Right lobe of liver (tissue), 4 donors: ENCODE results near the gene RPUSD1.

Source experiments
- POLR2A ChIP-seq: fragments of 450-650 bp; IDR thresholded peaks from one replicate; pipeline ENCODE4 v1.6.1; 2017; ENCODE audit warnings: antibody characterized with exemption, mild to moderate bottlenecking
- TF ChIP-seq, protein P1 (sequence below), 4 donors: fragments of 200-600 bp in 3 of 4; fragments of 450-650 bp in 1 of 4; IDR thresholded peaks; one replicate each; pipeline versions ENCODE4 v1.5.1 to v1.8.0; 2016 to 2022; ENCODE audit warnings: antibody characterized with exemption in 4 of 4, mild to moderate bottlenecking in 2 of 4
- donor health status: DM: no; HTN: no; CAD: no.
- donor health status: DM: no; HTN: no; CAD: no.
- donor health status: DM: no; HTN: yes; CAD: no.

DNA sequence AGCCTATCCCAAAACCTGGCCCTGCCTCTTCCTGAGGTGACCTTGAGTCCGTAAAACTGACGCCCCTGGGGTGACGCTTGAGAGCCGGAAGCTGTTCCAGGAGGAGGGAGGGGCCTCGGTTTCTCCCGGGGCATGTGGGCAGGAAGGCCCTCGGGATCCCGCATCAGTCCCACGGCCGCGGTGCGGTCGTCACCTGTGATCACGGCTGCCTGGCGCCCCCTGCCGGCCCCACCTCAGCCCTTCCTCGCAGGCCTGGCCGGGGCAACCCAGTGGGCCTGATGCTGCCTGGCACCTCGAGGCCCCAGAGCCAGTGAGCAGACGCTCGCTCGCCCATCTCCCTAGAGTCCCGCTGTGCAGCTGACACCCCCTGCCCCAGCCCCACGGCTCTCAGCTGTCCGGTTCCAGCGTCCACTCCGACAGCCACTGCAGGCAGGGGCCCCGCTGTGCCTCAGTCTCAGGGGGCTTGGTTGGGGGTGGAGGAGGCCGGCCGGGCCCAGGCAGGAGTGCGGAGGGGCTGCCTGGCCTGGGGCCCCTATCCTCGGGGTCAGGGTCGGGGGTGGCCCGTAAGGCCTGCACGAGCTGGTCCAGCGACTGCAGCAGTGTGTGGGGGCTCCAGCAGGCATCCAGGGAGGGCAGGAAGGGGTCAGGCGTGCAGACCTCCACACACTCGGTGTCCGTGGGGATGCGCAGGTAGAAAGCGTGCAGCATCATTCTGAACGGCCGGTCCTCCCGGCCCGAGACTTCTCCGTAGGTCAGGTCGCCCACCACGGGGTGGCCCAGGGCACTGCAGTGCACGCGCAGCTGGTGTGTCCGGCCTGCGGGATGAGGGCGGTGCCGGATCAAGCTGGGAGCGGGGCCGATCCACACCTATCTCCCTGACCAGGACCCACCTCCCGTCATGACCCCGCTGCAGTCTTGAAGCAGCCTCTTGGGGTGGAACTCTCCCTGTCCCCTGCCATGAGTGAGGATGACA is 2.3 kb downstream of the RPUSD1 start:
- TF ChIP-seq, protein P1, sequence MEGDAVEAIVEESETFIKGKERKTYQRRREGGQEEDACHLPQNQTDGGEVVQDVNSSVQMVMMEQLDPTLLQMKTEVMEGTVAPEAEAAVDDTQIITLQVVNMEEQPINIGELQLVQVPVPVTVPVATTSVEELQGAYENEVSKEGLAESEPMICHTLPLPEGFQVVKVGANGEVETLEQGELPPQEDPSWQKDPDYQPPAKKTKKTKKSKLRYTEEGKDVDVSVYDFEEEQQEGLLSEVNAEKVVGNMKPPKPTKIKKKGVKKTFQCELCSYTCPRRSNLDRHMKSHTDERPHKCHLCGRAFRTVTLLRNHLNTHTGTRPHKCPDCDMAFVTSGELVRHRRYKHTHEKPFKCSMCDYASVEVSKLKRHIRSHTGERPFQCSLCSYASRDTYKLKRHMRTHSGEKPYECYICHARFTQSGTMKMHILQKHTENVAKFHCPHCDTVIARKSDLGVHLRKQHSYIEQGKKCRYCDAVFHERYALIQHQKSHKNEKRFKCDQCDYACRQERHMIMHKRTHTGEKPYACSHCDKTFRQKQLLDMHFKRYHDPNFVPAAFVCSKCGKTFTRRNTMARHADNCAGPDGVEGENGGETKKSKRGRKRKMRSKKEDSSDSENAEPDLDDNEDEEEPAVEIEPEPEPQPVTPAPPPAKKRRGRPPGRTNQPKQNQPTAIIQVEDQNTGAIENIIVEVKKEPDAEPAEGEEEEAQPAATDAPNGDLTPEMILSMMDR (IDR thresholded peaks at IDR 0.05): peak; percentile 62 to 84 (median 72)
- TF ChIP-seq POLR2A: no peak
